GM13977 (cell line): Measurements from ENCODE around the gene IFNA1.

Experiments used
- DNase-seq: peaks from one replicate; pipeline ENCODE4 v3.0.0; 2012; ENCODE audit warnings: low spot score
- in situ Hi-C: fragments of 300-500 bp; cut with MboI; formaldehyde crosslinking; loops from one replicate; pipeline ENCODE4 v1.12.0; 2022; ENCODE audit warnings: low sequenced_read_pairs, low pct_unique_long_range_greater_than_20kb, mixed read lengths, inconsistent platforms; ENCODE audit not compliant: unreplicated experiment
- TF ChIP-seq, protein P1 (sequence below): IDR thresholded peaks from 2 replicates; pipeline ENCODE4 v1.5.1; 2012; ENCODE audit warnings: mild to moderate bottlenecking, control low read depth; ENCODE audit not compliant: insufficient read depth; ENCODE audit errors: extremely low read depth, missing control alignments

IFNA1 gene

DNA sequence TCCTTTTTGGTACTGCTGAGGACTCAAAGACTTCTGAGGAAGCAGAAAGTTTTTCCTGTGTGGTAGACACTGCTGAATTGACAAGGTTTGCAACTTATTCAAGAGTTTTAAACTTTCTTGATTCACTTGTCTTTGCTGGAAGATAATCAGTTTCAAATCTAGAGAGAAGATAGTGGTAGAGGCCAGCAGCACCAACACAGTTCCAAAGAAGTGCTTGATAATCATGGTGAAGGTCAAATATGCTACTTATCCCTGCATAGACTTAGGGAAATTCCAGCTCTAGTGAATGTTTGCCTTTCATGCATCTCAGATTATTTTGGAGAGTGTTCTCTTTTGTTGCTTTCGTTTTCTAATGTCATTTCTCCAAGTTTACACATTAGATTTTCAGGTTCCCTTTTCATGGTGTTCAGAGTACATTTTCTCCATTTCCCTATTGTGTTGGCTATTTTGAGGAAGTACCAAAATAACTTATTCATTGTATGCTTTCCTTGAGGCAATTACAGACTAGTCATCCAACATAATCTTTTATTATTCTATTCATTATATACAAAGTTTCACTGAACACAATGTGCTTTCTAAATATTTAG lies 41.3 kb downstream of the IFNA1 start:
- TF ChIP-seq, protein P1, sequence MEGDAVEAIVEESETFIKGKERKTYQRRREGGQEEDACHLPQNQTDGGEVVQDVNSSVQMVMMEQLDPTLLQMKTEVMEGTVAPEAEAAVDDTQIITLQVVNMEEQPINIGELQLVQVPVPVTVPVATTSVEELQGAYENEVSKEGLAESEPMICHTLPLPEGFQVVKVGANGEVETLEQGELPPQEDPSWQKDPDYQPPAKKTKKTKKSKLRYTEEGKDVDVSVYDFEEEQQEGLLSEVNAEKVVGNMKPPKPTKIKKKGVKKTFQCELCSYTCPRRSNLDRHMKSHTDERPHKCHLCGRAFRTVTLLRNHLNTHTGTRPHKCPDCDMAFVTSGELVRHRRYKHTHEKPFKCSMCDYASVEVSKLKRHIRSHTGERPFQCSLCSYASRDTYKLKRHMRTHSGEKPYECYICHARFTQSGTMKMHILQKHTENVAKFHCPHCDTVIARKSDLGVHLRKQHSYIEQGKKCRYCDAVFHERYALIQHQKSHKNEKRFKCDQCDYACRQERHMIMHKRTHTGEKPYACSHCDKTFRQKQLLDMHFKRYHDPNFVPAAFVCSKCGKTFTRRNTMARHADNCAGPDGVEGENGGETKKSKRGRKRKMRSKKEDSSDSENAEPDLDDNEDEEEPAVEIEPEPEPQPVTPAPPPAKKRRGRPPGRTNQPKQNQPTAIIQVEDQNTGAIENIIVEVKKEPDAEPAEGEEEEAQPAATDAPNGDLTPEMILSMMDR, result no peak
- in situ Hi-C loops, result no loop called here
- DNase-seq, result no peak

GRCh38 chr9:21482213-21482612 lies 42.0 kb downstream of the IFNA1 start, which contains the start of gene IFNE:
IFNE (minus strand) TSS chr9:21482313; CDS start chr9:21481694, 619 bp downstream.
- TF ChIP-seq, protein P1, result no peak
- in situ Hi-C loops, result no loop called here
- DNase-seq, result no peak
